Measurements from ENCODE around the gene TK2. TPM values are rescaled to one million over a fixed set of nuclear protein-coding genes. Genes with fewer than 3 reads are reported as not detected.

TK2 gene
- total and polyA plus RNA-seq, 10 donors, result 8.3 to 56.6 (median 31.8) TPM

DNA sequence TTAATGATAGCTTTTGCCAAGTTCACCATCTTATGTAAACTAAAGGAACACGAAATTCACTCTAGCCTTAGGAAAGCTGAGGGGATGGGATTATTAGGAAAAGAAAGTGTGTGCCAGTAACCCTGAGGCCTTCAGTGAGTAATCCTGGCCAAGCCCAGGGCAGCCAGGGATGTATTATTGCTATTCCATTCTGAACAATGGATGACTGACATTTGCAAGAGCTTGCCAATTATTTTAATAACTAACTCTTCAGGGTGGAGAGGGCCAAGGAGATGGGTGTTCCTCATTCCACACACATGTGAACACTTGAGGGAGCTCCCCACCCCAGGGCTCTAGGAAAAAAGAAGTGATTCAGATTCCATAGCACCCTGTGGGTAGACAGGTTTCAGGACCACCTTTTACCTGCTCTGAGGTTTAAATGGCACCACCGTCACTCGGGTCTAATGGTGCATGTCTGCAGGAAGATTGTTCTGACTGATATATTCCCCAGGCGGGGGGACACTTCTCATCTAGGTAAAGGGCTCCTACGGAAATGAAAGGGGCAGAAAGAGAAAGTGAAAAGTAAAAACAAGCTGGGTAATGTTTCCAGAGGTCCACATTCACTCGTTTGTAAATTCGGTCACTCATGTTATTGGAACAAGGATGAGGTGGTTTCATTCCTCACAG, 41.5 kb downstream of the TK2 start:
- Histone ChIP-seq H3K27ac (peak overlapping the region in 1 of 8 donors; percentile 36), H3K4me3 (no peak overlapping the region), H3K36me3 (peaks cover 0 to 54% (median 0%) of the 10 kb centered on the region in 6 donors), H3K27me3 (replicated peaks in 1 of 7) (no peaks in the 10 kb centered on the region), H3K9me3 (no peaks in the 10 kb centered on the region), H3K4me1 (peaks cover 18 to 49% (median 30%) of the 10 kb centered on the region in 6 donors)
- WGBS, 5 donors, result 71 to 75% (median 72%) methylated on average over 7 of the region's 7 CpGs
- TF ChIP-seq POLR2AphosphoS5 (IDR thresholded peaks at IDR 0.05) (no peak), POLR2A (IDR thresholded peaks at IDR 0.05) (no peak), CTCF (IDR thresholded peaks at IDR 0.05 in 8 of 11, conservative IDR thresholded peaks at IDR 0.05 in 3 of 11) (no peak)
- intact Hi-C loops (cut with DNase I; ENCODE audit: low total_unique reads), result no loop called here
- DNase-seq, result peak; percentile 9

- intact Hi-C loops (cut with DNase I; ENCODE audit: low total_unique reads), result no loop called here
- no peak for DNase-seq
- Histone ChIP-seq H3K9me3 (no peaks in the 10 kb centered on the region), H3K27ac (no peak overlapping the region), H3K4me3 (no peak overlapping the region), H3K27me3 (replicated peaks in 1 of 7) (no peaks in the 10 kb centered on the region), H3K36me3 (peaks cover 0 to 53% (median 0%) of the 10 kb centered on the region in 6 donors), H3K4me1 (peaks cover 13 to 49% (median 26%) of the 10 kb centered on the region in 6 donors)
- TF ChIP-seq POLR2AphosphoS5 (IDR thresholded peaks at IDR 0.05), result no peak
- no peak for TF ChIP-seq CTCF (IDR thresholded peaks at IDR 0.05 in 8 of 11, conservative IDR thresholded peaks at IDR 0.05 in 3 of 11)
- no peak for TF ChIP-seq POLR2A (IDR thresholded peaks at IDR 0.05)
- 82 to 91% (median 86%) methylated on average over 4 of the region's 4 CpGs for WGBS, 5 donors
These were observed 42.1 kb downstream of the TK2 start for GRCh38 chr16:66507731-66508239.

DNA sequence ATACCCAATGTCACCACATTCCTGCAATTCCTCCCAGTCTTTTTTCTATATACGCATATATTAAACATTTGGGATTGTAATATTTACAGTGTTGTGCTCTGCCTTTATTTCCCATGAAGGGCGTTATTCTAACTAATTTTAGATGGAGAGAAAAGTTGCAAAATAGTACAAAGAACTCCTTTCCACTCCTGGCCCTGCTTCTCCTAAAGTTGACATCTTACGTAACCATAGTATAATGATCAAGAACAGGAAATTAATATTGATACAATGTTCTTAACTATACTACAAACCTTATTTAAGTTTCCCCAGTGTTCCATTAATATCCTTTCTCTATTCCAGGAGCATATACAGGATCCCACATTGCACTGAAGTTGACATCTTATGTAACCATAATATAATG, 46.3 kb downstream of the TK2 start:
- Histone ChIP-seq H3K27me3 (replicated peaks in 1 of 7) (no peaks in the 10 kb centered on the region), H3K4me3 (no peak overlapping the region), H3K4me1 (peaks cover 0 to 17% (median 0%) of the 10 kb centered on the region in 6 donors), H3K36me3 (peaks cover 0 to 17% (median 0%) of the 10 kb centered on the region in 6 donors), H3K27ac (no peak overlapping the region), H3K9me3 (no peaks in the 10 kb centered on the region)
- WGBS, 5 donors, result 67 to 91% (median 78%) methylated on average over 3 of the region's 3 CpGs
- intact Hi-C loops (cut with DNase I; ENCODE audit: low total_unique reads), result no loop called here
- no peak for DNase-seq
- TF ChIP-seq CTCF (IDR thresholded peaks at IDR 0.05 in 8 of 11, conservative IDR thresholded peaks at IDR 0.05 in 3 of 11) (no peak), POLR2A (IDR thresholded peaks at IDR 0.05) (no peak), POLR2AphosphoS5 (IDR thresholded peaks at IDR 0.05) (no peak)

DNA sequence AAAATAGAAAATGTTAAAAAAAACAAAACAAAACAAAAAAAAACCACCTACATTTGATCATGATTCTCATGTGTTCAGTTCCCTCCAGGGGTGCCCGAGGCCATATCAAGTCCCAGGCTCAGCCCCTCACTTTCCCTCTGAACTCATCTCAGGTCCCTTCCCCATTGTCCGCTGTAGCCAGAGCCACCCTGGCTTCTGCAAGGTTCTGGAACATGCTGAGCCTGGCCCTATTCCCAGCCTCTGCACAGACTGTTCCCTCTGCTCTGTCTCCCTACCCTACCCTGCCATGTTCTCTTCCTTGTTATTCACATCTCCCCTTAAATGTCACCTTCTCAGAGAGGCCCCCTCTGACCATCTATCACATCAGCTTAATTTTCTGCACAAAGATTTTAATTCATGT, 46.9 kb downstream of the TK2 start:
- DNase-seq, result no peak

More for the DNA sequence above, 46.9 kb downstream of the TK2 start:
- no peaks in the 10 kb centered on the region for H3K27me3 ChIP-seq (replicated peaks in 1 of 7)
- 79 to 93% (median 91%) methylated on average over 2 of the region's 2 CpGs for WGBS, 5 donors
- intact Hi-C loops (cut with DNase I; ENCODE audit: low total_unique reads), result no loop called here
- H3K27ac ChIP-seq, result no peak overlapping the region
- H3K4me3 ChIP-seq, result no peak overlapping the region
- H3K4me1 ChIP-seq, result peaks cover 0 to 17% (median 0%) of the 10 kb centered on the region in 6 donors
- TF ChIP-seq POLR2A (IDR thresholded peaks at IDR 0.05) (no peak), POLR2AphosphoS5 (IDR thresholded peaks at IDR 0.05) (no peak), CTCF (IDR thresholded peaks at IDR 0.05 in 8 of 11, conservative IDR thresholded peaks at IDR 0.05 in 3 of 11) (no peak)
- no peaks in the 10 kb centered on the region for H3K9me3 ChIP-seq
- H3K36me3 ChIP-seq, result peaks cover 0 to 12% (median 0%) of the 10 kb centered on the region in 6 donors
